Suprapubic skin (tissue), 4 donors: Measurements from ENCODE around the gene CIP2A. TPM values are rescaled to one million over a fixed set of nuclear protein-coding genes. Genes with fewer than 3 reads are reported as not detected.

Experiments used
- DNase-seq, 2 donors: peaks; one replicate each; pipeline ENCODE4 v3.0.0-alpha.2; 2019; ENCODE audit warnings: low spot score in 2 of 2
- H3K27ac ChIP-seq: fragments of 200-600 bp; sonication (generic); one replicate; pipeline ENCODE4 v1.5.1; 2019
- H3K27me3 ChIP-seq: fragments of 200-600 bp; sonication (generic); one replicate; pipeline ENCODE4 v1.5.1; 2019
- H3K36me3 ChIP-seq: fragments of 200-600 bp; sonication (generic); one replicate; pipeline ENCODE4 v1.5.1; 2019
- H3K4me1 ChIP-seq: fragments of 200-600 bp; sonication (generic); one replicate; pipeline ENCODE4 v1.5.1; 2019
- H3K4me3 ChIP-seq: fragments of 200-600 bp; sonication (generic); one replicate; pipeline ENCODE4 v1.5.1; 2019; ENCODE audit warnings: mild to moderate bottlenecking
- H3K9me3 ChIP-seq: fragments of 200-600 bp; sonication (generic); one replicate; pipeline ENCODE4 v1.5.1; 2019
- EP300 ChIP-seq: sonication (generic); formaldehyde crosslinking; IDR thresholded peaks from one replicate; pipeline ENCODE4 v1.6.1; 2017; ENCODE audit warnings: antibody characterized with exemption
- POLR2A ChIP-seq, 2 donors: fragments of 450-650 bp; IDR thresholded peaks; one replicate each; pipeline ENCODE4 v1.6.1; 2017; ENCODE audit warnings: antibody characterized with exemption in 2 of 2, mild to moderate bottlenecking in 2 of 2, moderate library complexity in 2 of 2
- POLR2AphosphoS5 ChIP-seq, 3 donors: sonication (generic); formaldehyde crosslinking; IDR thresholded peaks; one replicate each; pipeline ENCODE4 v1.6.1; 2017; ENCODE audit warnings: antibody characterized with exemption in 3 of 3
- WGBS: methylation state at CpG from one replicate; pipeline ENCODE4 v1.1.5; 2018; 5-methylcytosine and 5-hydroxymethylcytosine counted together
- total RNA-seq, 4 donors: library from RNA; depleted of rRNA; stranded (reverse); fragments of >200 nt; gene quantifications; one replicate each; pipeline ENCODE4 v1.1.0, GENCODE V29; 2016
- TF ChIP-seq, protein P1 (sequence below), 2 donors: fragments of 200-600 bp in 1 of 2; fragments of 450-650 bp in 1 of 2; sonication (generic) in 1 of 2; IDR thresholded peaks; one replicate each; pipeline ENCODE4 v1.5.1; 2016 to 2019; ENCODE audit warnings: antibody characterized with exemption in 2 of 2, mild to moderate bottlenecking in 1 of 2, moderate library complexity in 1 of 2

Gene CIP2A
- total RNA-seq, 4 donors from 2014 or later = 1.3 to 6.4 (median 2.0) TPM

DNA sequence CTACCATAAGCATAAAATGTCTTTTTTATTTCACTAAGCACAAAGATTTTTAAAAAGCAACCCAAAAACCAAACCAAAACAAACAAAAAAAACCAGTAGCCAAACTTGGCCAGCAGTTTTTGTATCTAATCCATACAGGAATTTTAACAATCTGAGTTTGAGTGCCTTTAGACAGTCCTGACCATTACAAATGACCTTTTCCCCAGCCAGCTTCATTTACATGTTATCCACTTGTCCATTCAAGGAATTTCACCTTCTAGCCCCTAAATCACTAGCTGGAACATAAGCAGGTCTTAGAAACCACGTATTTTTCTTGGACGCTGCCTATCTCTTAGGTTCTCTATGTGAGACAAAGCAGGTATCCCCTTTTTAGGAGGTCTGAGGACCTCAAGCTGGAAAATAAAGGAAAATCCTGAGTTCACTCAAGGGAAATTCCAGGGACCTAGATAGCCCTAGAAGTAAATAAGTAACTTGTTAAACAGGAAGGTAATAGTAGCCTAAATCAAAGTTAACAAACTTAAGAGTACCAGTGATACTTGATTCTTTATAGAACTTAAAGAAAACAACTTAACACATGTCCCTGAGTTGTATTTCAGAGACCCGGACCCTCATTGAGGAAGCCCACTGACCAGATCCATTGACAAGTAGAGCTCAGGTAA lies 34.2 kb downstream of the CIP2A start:
- Histone ChIP-seq H3K36me3 (no peaks in the 10 kb centered on the region), H3K4me1 (no peaks in the 10 kb centered on the region), H3K27ac (no peak overlapping the region), H3K9me3 (no peaks in the 10 kb centered on the region), H3K27me3 (no peaks in the 10 kb centered on the region), H3K4me3 (no peak overlapping the region)
- 88% methylated on average over 3 of the region's 3 CpGs for WGBS
- TF ChIP-seq POLR2AphosphoS5 (IDR thresholded peaks at IDR 0.05) (no peak), POLR2A (IDR thresholded peaks at IDR 0.05) (no peak)
- TF ChIP-seq, protein P1, sequence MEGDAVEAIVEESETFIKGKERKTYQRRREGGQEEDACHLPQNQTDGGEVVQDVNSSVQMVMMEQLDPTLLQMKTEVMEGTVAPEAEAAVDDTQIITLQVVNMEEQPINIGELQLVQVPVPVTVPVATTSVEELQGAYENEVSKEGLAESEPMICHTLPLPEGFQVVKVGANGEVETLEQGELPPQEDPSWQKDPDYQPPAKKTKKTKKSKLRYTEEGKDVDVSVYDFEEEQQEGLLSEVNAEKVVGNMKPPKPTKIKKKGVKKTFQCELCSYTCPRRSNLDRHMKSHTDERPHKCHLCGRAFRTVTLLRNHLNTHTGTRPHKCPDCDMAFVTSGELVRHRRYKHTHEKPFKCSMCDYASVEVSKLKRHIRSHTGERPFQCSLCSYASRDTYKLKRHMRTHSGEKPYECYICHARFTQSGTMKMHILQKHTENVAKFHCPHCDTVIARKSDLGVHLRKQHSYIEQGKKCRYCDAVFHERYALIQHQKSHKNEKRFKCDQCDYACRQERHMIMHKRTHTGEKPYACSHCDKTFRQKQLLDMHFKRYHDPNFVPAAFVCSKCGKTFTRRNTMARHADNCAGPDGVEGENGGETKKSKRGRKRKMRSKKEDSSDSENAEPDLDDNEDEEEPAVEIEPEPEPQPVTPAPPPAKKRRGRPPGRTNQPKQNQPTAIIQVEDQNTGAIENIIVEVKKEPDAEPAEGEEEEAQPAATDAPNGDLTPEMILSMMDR (IDR thresholded peaks at IDR 0.05) = no peak
- DNase-seq = no peak

DNA sequence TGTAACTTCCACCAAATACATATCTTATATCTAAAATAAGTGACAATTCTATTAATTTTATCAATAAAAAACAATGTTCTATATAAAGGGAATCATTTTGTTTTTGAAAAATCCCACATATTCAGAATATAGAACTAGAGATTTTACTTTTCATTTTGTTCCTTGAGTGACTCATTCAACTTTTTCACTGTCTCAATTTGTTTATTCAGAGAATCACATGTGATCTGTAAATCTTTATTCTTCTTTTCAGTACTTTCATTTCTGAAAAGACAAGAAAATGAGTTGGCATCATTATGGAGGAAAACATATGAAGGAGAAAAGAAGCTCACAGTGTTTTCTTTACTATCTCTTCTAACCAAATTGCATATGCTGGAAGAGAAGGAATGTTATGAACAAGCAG lies 35.0 kb downstream of the CIP2A start:
- H3K27me3 ChIP-seq = no peaks in the 10 kb centered on the region
- no peaks in the 10 kb centered on the region for H3K9me3 ChIP-seq
- no peaks in the 10 kb centered on the region for H3K4me1 ChIP-seq
- DNase-seq = no peak
- no peaks in the 10 kb centered on the region for H3K36me3 ChIP-seq
- no peak for TF ChIP-seq EP300
- no peak for TF ChIP-seq POLR2A (IDR thresholded peaks at IDR 0.05)
- TF ChIP-seq, protein P1 (IDR thresholded peaks at IDR 0.05) = no peak
- TF ChIP-seq POLR2AphosphoS5 (IDR thresholded peaks at IDR 0.05) = no peak
- H3K4me3 ChIP-seq = no peak overlapping the region
- no peak overlapping the region for H3K27ac ChIP-seq

DNA sequence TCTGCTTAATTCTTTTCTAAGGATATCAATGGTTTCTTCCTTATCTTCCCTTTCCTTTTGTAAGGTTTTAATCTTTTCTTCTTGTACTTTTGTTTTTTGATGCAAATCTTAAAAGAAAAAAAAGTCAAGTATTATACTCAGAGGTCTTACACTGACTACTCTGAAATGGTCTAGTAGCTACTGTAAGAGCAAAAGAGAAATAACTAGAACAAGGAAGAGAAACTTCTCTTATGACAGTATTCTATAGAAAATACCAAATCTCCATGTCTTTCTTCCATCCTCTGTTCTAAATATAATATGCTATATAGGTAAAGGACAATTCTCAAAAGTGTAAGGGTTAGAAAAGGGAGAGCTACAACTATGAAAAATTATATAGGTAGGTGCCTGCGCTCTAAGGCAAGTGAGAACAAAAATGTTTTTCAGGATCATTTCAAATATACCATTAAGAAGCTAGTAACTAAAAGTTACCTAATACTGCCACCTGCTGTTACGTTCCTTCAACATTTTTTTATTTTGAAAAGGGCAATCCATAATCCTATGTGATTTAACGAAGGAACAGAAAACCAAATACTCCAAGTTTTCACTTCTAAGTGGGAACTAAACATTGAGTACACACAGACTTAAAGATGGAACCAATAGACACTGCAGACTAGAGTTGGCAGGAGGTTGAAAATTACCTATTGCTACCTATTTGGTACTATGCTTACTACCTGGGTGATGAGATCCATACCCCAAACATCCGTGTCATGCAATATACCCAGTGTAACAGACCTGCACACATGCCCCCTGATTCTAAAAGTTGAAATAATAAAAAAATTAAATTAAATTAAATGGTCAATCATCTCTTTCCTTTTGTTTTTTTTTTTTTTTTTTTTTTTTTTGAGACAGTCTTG lies 36.7 kb downstream of the CIP2A start:
- no peaks in the 10 kb centered on the region for H3K4me1 ChIP-seq
- no peak overlapping the region for H3K27ac ChIP-seq
- H3K9me3 ChIP-seq = no peaks in the 10 kb centered on the region
- no peaks in the 10 kb centered on the region for H3K27me3 ChIP-seq
- H3K4me3 ChIP-seq = no peak overlapping the region
- 53% methylated on average over 4 of the region's 4 CpGs for WGBS
- DNase-seq = no peak
- TF ChIP-seq, protein P1 (IDR thresholded peaks at IDR 0.05) = peak in 1 of 2 donors; percentile 20
- no peak for TF ChIP-seq EP300
- H3K36me3 ChIP-seq = no peaks in the 10 kb centered on the region

DNA sequence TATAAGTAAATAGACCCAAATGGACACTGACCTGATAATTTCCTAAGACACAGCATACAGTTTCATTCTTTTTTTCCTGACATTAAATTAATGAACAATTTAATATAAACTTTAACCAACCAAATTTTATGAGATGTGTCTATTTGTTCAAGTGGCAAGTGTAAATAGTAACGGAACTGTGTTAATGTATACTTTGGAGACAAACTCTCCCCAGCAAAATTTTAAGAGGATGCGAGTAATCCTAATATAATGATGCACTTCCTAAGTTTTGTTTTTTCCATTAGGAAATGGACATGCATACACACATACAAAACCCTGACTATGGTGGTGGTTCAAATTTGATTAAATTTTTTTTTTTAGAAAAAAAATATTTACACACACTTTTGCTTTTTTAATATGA lies 40.4 kb downstream of the CIP2A start:
- TF ChIP-seq POLR2AphosphoS5 (IDR thresholded peaks at IDR 0.05) (no peak), POLR2A (IDR thresholded peaks at IDR 0.05) (no peak), EP300 (no peak)
- TF ChIP-seq, protein P1 (IDR thresholded peaks at IDR 0.05) = no peak
- DNase-seq = no peak
- WGBS = 96% methylated on average over 2 of the region's 2 CpGs

DNA sequence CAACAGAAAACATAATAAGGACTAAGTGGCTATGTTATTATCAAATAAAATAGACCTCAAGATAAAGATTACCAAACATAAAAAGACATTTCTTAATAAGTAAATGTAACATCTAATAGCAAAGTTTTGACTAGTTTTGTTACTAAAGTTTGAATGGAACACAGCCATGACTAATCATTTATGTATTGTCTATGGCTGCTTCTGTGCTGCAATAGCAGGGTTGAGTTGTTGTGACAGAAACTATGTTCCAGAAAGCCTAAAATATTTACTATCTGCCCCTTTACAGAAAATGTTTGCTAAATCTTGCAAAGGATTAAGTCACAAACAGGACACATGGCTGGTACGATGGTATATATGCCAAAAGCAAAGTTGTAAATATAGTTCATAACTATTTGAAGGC lies 40.9 kb downstream of the CIP2A start:
- TF ChIP-seq POLR2AphosphoS5 (IDR thresholded peaks at IDR 0.05) = no peak
- no peak for TF ChIP-seq POLR2A (IDR thresholded peaks at IDR 0.05)
- TF ChIP-seq, protein P1 (IDR thresholded peaks at IDR 0.05) = no peak
- TF ChIP-seq EP300 = no peak
- Histone ChIP-seq H3K27me3 (no peaks in the 10 kb centered on the region), H3K27ac (no peak overlapping the region), H3K36me3 (no peaks in the 10 kb centered on the region), H3K4me3 (no peak overlapping the region), H3K9me3 (no peaks in the 10 kb centered on the region), H3K4me1 (no peaks in the 10 kb centered on the region)
- WGBS = 88% methylated on average over 1 of the region's 1 CpG
- no peak for DNase-seq

More for the DNA sequence above, 40.4 kb downstream of the CIP2A start:
- H3K4me1 ChIP-seq = no peaks in the 10 kb centered on the region
- H3K9me3 ChIP-seq = no peaks in the 10 kb centered on the region
- no peaks in the 10 kb centered on the region for H3K27me3 ChIP-seq
- no peak overlapping the region for H3K4me3 ChIP-seq
- no peaks in the 10 kb centered on the region for H3K36me3 ChIP-seq
- H3K27ac ChIP-seq = no peak overlapping the region
